ENCODE measurements around the gene MAD2L1BP. TPM values are rescaled to one million over a fixed set of nuclear protein-coding genes. Genes with fewer than 3 reads are reported as not detected.

The MAD2L1BP gene
- total and polyA plus RNA-seq, 2 donors (not counting 3 experiments of a cell fraction or from before 2014, with no cell fraction given): 32.3 to 62.0 TPM

- Histone ChIP-seq H3K36me3 (ENCODE audit: control insufficient read depth in 2 of 2, extremely low read depth in 1 of 2, insufficient read depth in 2 of 2, low read length in 2 of 2) (peaks cover 2 to 19% of the 10 kb centered on the region in 2 experiments), H3K27ac (ENCODE audit: insufficient read depth, low read depth, low read length) (no peak overlapping the region), H3K4me3 (replicated peaks in 1 of 3; ENCODE audit: insufficient read depth in 1 of 3, low read depth in 1 of 3, low read length in 3 of 3) (no peak overlapping the region), H4K20me1 (replicated peaks; ENCODE audit: control insufficient read depth, extremely low read depth, insufficient read depth, low read length) (no peaks in the 10 kb centered on the region), H3K4me1 (ENCODE audit: control insufficient read depth, extremely low read depth, insufficient read depth, low read length) (peaks cover 5% of the 10 kb centered on the region), H2AFZ (ENCODE audit: low read depth, low read length) (no peak overlapping the region), H3K79me2 (ENCODE audit: control insufficient read depth, insufficient read depth, low read length) (no peaks in the 10 kb centered on the region), H3K9me1 (replicated peaks; ENCODE audit: control insufficient read depth, extremely low read depth, insufficient read depth, low read length) (no peaks in the 10 kb centered on the region), H3K9me3 (replicated peaks; ENCODE audit: control insufficient read depth, insufficient read depth, low read length) (no peaks in the 10 kb centered on the region), H3K27me3 (ENCODE audit: control insufficient read depth in 2 of 2, insufficient read depth in 2 of 2, low read length in 2 of 2) (no peaks in the 10 kb centered on the region), H3K9ac (replicated peaks; ENCODE audit: extremely low read depth, insufficient read depth, low read length) (no peak overlapping the region), H3K4me2 (ENCODE audit: insufficient read depth, low read length) (no peak overlapping the region)
- no TSS peak for BruUV-seq (replicated peaks)
- FAIRE-seq (no peak), DNase-seq (ENCODE audit: low read depth, low spot score) (no peak)
- dilution Hi-C loops (cut with MboI; ENCODE audit: extremely low pct_ligation_motif_present, low sequenced_read_pairs): no loop called here
- POLR2A ChIA-PET: no interaction called here
- CTCF ChIA-PET: interaction anchor here (0.7 to 7.1 kb wide), 12 partner anchors 11 to 410 kb away, joined by 3 to 177 read pairs (median 9); partner anchors contain the start of genes GTPBP2 and MRPS18A
- TF ChIP-seq MYC (IDR thresholded peaks at IDR 0.05; ENCODE audit: low read depth, low read length) (no peak), CTCF (IDR thresholded peaks at IDR 0.05; ENCODE audit: extremely low read depth in 1 of 2, insufficient read depth in 1 of 2, low read depth in 1 of 2, low read length in 2 of 2) (no peak), POLR2AphosphoS5 (IDR thresholded peaks at IDR 0.05; ENCODE audit: insufficient read depth, low read depth, low read length) (no peak), FOS (IDR thresholded peaks at IDR 0.05; ENCODE audit: borderline replicate concordance, insufficient read depth, low read length) (no peak), MAX (IDR thresholded peaks at IDR 0.05; ENCODE audit: insufficient read depth, insufficient read length) (no peak), JUN (IDR thresholded peaks at IDR 0.05; ENCODE audit: borderline replicate concordance, insufficient read depth, insufficient read length, low read depth) (no peak), EZH2 (IDR thresholded peaks at IDR 0.05; ENCODE audit: borderline replicate concordance, low read depth, low read length, severe bottlenecking) (no peak), POLR2A (IDR thresholded peaks at IDR 0.05; ENCODE audit: low read depth, low read length) (no peak), GATA2 (IDR thresholded peaks at IDR 0.05; ENCODE audit: insufficient read depth, insufficient read length, low read depth, low read length) (no peak)
- intact Hi-C loops (cut with micrococcal nuclease): loop anchor here (5.0 kb wide), 1 partner anchor 168 kb away; no protein-coding TSS in a partner anchor
Measured at GRCh38 chr6:43669050-43669921, 33.6 kb downstream of the MAD2L1BP start.
